DMS114 treated with DMSO at 0.1 percent for 48 hours (cell line): ENCODE data around the gene COPZ1.

ENCODE experiments used
- DNase-seq: peaks from one replicate; lab custom pipeline; 2025; ENCODE audit not compliant: unreplicated experiment; lab: John Stamatoyannopoulos, UW

The COPZ1 gene

DNA sequence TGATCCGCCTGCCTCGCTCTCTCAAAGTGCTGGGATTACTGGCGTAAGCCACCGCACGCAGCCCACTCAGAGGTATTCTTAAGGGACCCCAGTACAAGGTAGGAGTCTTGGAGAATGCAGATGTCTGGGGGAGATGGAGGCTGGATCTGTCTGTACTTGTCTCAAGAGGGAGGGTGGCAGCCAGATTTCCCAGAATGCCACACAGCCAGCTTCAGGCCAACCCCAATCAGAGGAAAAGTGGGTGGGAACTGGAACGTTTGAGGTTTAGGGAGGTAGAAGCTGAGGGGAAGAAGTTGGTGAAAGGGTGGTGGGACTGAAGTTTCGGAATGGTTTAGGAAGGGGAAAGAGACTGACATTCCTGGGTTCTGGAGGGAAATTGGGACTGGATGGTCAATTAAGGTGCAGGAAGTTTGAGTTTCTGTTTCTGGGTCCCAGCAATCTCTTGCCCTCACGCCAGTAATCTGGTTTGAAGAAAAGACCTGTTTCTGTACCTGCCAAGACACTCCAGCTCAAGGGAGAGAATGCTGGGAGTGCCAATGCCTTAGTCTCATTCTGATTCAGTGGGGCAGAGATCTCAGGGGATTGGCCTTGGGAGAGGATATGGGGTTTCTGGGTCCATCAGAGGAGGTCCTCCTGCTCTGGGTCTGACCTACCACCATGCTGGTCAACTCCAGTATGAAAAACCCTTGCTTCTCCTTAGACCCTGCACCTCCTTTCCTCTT lies 67.7 kb downstream of the COPZ1 start:
- DNase-seq = no peak

DNA sequence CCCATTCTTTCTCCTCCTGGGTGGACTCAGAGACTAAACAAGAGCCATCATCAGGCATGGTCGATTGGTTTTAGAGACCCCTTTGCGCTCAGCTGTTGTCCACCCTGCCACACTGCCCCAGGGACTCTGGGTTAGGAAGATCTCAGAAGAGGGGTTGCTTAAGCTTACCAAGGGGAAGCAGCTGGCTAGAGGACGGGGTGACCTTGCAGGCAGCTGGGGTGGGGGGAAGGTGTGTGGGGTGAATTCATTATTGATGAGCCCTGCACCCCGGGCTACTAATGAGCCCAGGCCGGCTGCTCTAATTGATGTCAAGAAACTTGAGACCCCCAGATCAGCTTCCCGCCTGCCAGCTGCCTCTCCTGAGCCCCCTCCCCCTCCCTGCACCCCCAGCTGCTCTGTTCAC lies 68.3 kb downstream of the COPZ1 start:
- no peak for DNase-seq

DNA sequence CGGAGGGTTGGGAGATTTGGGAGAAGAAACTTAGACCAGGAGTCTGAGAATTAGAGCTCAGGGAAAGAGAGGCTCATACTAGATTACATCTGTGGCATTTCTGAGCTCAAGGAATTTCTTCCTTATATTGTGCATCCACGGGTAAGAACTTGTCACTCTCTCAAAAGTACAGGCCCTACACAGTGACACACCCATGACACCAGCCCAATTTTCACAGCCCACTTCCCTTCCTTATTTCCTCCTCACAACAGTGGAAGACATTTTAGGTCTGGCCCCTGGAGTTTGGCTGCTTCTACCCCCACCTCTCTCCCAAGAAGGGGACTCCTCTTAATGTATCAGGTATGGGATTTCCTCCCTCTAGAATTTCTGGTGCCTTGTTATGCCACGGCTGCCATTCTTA lies 68.8 kb downstream of the COPZ1 start:
- no peak for DNase-seq

DNA sequence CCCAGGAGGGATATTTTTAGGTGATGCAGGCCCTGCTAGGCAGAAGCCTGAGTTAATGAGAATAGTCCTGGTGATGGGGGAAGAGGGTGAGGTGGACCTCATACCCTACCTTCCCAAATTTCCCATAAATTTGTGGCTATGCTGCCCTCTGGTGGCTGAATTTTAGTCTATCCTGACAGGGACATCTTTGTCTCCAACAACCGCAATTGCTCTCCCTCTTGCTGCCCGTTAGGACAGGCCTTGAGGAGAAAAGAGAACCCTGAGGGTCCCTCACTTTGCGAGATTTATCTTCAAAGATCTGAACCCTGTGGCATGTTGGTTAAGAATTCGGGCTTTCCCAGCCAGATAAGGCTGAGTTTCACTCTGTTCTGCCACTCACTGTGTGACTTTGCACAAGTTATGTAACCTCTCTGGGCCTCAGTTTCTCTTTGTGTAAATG lies 69.4 kb downstream of the COPZ1 start:
- DNase-seq = peak; percentile 40

DNA sequence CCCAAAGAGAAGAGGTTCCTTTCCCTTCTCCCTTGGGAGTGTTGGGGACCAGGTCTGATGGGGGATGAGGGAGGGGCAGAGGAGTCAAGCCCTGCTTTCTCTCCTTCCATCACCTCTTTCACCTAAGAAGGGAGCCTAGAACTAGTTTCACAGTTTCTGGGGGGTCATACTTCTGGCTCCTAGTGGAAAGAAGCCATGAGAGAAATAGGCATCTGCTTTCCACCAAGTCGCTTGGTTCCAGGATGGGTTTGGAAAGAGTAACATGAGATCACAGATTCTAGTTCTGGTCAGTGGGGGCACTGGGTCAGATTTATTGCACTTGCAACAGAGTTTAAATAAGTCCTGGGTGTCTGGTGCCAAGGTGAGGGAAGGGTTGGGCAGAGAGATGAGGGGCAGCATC lies 70.1 kb downstream of the COPZ1 start:
- no peak for DNase-seq

DNA sequence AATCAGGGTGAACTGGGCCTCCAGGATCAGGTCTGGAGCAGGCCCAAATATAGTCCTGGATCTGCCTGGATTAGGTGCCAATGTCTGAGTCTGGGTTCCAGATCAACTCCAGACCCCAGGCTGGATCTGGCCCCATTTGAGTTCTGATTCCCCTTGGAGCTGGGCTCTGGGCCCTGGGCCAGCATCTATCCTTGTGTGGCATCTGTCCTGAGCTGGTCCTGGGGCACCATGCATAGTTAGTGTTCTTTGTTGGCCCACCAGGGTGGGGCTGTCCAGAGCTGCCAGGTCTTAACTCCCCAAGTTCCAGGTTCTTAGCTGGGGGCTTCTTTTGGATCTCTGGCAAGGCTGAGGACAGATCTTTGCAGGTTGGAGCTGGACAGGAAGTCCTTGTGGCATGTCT lies 70.6 kb downstream of the COPZ1 start:
- DNase-seq = no peak

DNA sequence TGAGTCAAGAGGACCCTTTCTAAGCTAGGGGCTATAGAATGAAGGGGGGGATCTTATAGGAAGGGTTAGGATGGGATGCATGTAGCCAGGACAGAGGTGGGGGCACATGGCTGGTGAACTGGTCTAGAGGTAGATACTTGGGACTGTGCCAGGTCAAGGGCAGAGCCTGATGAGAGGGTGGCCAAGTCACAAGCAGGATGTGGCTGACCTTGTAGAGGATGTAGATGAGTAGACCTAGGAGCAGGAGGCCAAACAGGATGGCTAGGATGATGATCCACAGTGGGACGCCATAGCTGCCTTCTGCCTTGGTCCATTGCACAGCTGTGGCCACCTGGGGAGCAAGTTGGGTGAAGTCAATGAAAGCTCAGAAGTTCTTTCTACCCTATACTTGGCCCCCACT lies 72.2 kb downstream of the COPZ1 start:
- no peak for DNase-seq

DNA sequence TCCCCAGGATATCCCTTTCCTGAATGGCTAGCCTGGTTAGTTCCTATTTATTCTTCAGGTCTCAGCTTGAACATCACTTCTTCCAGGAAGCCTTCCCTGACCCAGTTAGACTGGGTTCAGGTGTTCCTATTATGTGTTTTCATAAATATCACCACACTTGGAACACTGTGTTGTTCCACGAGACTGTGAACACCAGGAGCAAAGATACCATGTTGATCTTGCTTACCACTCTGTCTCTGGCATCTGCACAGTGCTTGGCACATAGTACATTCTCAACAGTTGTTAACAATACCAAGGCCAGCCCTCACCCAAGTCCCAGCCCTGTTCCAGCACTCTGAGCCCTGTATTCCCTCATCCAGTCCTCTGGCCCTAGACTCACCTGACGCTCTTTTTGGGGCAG lies 73.3 kb downstream of the COPZ1 start:
- no peak for DNase-seq

DNA sequence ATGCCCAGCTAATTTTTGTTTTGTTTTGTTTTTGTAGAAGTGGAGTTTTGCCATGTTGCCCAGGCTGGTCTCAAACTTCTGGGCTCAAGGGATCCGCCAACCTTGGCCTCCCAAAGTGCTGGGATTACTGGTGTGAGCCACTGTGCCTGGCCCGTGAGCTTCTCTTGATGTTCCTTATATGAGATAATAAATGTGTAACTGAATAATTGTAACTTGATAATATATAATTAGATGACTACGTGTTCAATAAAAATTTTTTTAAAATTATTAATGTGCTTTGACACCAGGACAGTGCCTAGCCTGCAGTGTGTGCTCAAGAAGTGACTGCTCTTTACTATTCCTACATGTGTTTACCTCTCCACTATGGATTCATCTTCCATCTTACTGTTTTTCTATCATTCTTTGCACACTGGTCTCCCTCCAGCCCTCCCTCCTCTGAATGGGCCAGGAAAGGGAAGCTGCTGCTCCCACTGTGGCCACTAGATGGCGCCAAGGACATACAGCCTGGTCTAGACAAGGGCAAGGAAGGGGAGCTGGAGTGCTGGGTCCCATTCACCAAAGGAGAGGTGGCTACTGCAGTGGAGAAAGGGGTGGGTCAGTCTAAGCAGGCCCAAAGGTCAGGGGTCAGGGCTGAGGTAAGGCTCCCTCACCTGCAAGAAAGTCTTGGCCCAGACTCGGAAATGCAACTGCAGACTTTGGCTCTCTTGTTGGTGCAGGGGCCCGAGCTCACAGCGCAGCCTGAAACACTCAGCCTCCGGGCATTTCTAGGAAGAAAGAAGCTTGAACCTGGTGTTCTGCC lies 74.3 kb downstream of the COPZ1 start:
- DNase-seq = peak; percentile 71

DNA sequence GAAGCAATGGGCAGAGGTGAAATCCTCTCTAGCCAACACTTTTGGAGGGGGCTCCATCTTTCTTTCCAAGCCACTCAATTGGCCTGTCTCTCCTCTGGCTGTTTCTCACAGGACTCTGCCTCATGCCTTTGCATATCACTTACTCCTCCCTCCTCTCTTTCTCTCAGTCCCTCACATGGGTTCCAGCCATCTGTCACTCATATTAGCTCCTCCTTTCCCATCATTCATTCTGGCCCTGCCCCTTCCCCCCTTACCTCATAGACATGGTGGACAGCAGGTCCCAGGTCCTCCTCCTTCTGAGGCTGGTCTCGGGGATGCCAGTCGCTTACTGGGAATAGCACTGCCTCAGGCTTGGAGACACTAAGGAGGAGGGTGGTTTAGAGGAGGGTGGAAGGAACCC lies 76.2 kb downstream of the COPZ1 start:
- no peak for DNase-seq
